Measurements from ENCODE around the gene RLN3. TPM values are rescaled to one million over a fixed set of nuclear protein-coding genes. Genes with fewer than 3 reads are reported as not detected.

Gene RLN3
- total and polyA plus RNA-seq, 4 experiments from 2014 or later, result 0.41 TPM; not detected in 3

GRCh38 chr19:13981467-13981866, 46.5 kb upstream of the RLN3 start:
- H3K9me3 Mint-ChIP-seq, result peaks cover 0 to 1% (median 0%) of the 10 kb centered on the region in 8 donors
- H3K36me3 Mint-ChIP-seq, result peaks cover 0 to 4% of the 10 kb centered on the region in 2 donors
- no peak overlapping the region for H3K27ac ChIP-seq (ENCODE audit: low read depth, low read length)
- peaks cover 16 to 63% (median 35%) of the 10 kb centered on the region in 4 donors for H3K4me1 Mint-ChIP-seq
- ChIA-PET POLR2A (ENCODE audit: partially characterized antibody) (interaction anchor here (0.8 to 10.0 kb wide), 5 partner anchors 19 to 51 kb away, joined by 3 to 117 read pairs (median 3); partner anchors contain the start of genes DCAF15 and IL27RA), CTCF (ENCODE audit: partially characterized antibody) (interaction anchor here (1.1 kb wide), 1 partner anchor 50 kb away, joined by 3 read pairs; the partner anchor contains the start of gene IL27RA)
- H3K9me3 ChIP-seq (ENCODE audit: control insufficient read depth in 1 of 2, low read length in 2 of 2), result no peaks in the 10 kb centered on the region
- no peaks in the 10 kb centered on the region for H3K36me3 ChIP-seq (ENCODE audit: insufficient read depth, low read length)
- H3K4me3 Mint-ChIP-seq, result peak overlapping the region in 1 of 8 donors; percentile 22
- H3K27me3 ChIP-seq (ENCODE audit: insufficient read depth, low read length), result no peaks in the 10 kb centered on the region
- H3K4me1 ChIP-seq (ENCODE audit: insufficient read depth, low read length), result peaks cover 48% of the 10 kb centered on the region
- no peak overlapping the region for H3K4me3 ChIP-seq (ENCODE audit: low read length in 2 of 2)
- H3K27ac Mint-ChIP-seq, result peak overlapping the region in 3 of 7 donors; percentile 70 to 98 (median 78)
- H3K27me3 Mint-ChIP-seq, result no peaks in the 10 kb centered on the region
- intact Hi-C loops (cut with micrococcal nuclease), result no loop called here
- no peak for DNase-seq

- peaks cover 0 to 2% of the 10 kb centered on the region in 2 donors for H3K36me3 Mint-ChIP-seq
Measured at GRCh38 chr19:13981988-13982501, 45.9 kb upstream of the RLN3 start.

GRCh38 chr19:13982773-13983172, 45.2 kb upstream of the RLN3 start:
- H3K36me3 Mint-ChIP-seq, result peaks cover 0 to 2% of the 10 kb centered on the region in 2 donors
- H3K27me3 Mint-ChIP-seq, result no peaks in the 10 kb centered on the region
- peak overlapping the region in 7 of 8 donors; percentile 46 to 74 (median 55) for H3K4me3 Mint-ChIP-seq
- no peak for DNase-seq
- Histone ChIP-seq H3K4me1 (ENCODE audit: insufficient read depth, low read length) (peaks cover 61% of the 10 kb centered on the region), H3K27me3 (ENCODE audit: insufficient read depth, low read length) (no peaks in the 10 kb centered on the region), H3K36me3 (ENCODE audit: insufficient read depth, low read length) (no peaks in the 10 kb centered on the region), H3K4me3 (ENCODE audit: low read length in 2 of 2) (no peak overlapping the region), H3K9me3 (ENCODE audit: control insufficient read depth in 1 of 2, low read length in 2 of 2) (no peaks in the 10 kb centered on the region), H3K27ac (ENCODE audit: low read depth, low read length) (peak overlapping the region; percentile 50)
- intact Hi-C loops (cut with micrococcal nuclease), result no loop called here
- POLR2A ChIA-PET (ENCODE audit: partially characterized antibody), result interaction anchor here (0.6 to 10.0 kb wide), 9 partner anchors 14 to 60 kb away, joined by 3 to 117 read pairs (median 5); partner anchors contain the start of genes DCAF15, IL27RA and RFX1
- H3K9me3 Mint-ChIP-seq, result no peaks in the 10 kb centered on the region
- CTCF ChIA-PET (ENCODE audit: partially characterized antibody), result interaction anchor here (0.5 to 1.2 kb wide), 3 partner anchors 43 to 65 kb away, joined by 3 to 5 read pairs (median 4); partner anchors contain the start of gene IL27RA
- peaks cover 19 to 76% (median 45%) of the 10 kb centered on the region in 4 donors for H3K4me1 Mint-ChIP-seq
- peak overlapping the region; percentile 78 to 98 (median 87) for H3K27ac Mint-ChIP-seq

More at GRCh38 chr19:13981988-13982501, 45.9 kb upstream of the RLN3 start:
- Mint-ChIP-seq H3K27me3 (no peaks in the 10 kb centered on the region), H3K4me3 (peak overlapping the region in 3 of 8 donors; percentile 34 to 62 (median 49)), H3K27ac (peak overlapping the region in 5 of 7 donors; percentile 52 to 98 (median 84)), H3K9me3 (no peaks in the 10 kb centered on the region), H3K4me1 (peaks cover 19 to 69% (median 39%) of the 10 kb centered on the region in 4 donors)
- CTCF ChIA-PET (ENCODE audit: partially characterized antibody), result interaction anchor here (0.5 to 1.2 kb wide), 3 partner anchors 43 to 66 kb away, joined by 3 to 5 read pairs (median 4); partner anchors contain the start of gene IL27RA
- no peak overlapping the region for H3K27ac ChIP-seq (ENCODE audit: low read depth, low read length)
- POLR2A ChIA-PET (ENCODE audit: partially characterized antibody), result interaction anchor here (0.7 to 10.0 kb wide), 9 partner anchors 14 to 50 kb away, joined by 3 to 117 read pairs (median 5); partner anchors contain the start of genes DCAF15, IL27RA and RFX1
- H3K36me3 ChIP-seq (ENCODE audit: insufficient read depth, low read length), result no peaks in the 10 kb centered on the region
- H3K9me3 ChIP-seq (ENCODE audit: control insufficient read depth in 1 of 2, low read length in 2 of 2), result no peaks in the 10 kb centered on the region
- no peak for DNase-seq
- no peak overlapping the region for H3K4me3 ChIP-seq (ENCODE audit: low read length in 2 of 2)
- H3K4me1 ChIP-seq (ENCODE audit: insufficient read depth, low read length), result peaks cover 54% of the 10 kb centered on the region
- no peaks in the 10 kb centered on the region for H3K27me3 ChIP-seq (ENCODE audit: insufficient read depth, low read length)
- intact Hi-C loops (cut with micrococcal nuclease), result no loop called here

- Mint-ChIP-seq H3K4me3 (peak overlapping the region; percentile 46 to 74 (median 58)), H3K36me3 (peaks cover 0 to 2% of the 10 kb centered on the region in 2 donors), H3K4me1 (peaks cover 19 to 78% (median 45%) of the 10 kb centered on the region in 4 donors), H3K27ac (peak overlapping the region; percentile 78 to 98 (median 87)), H3K9me3 (no peaks in the 10 kb centered on the region), H3K27me3 (no peaks in the 10 kb centered on the region)
- Histone ChIP-seq H3K27me3 (ENCODE audit: insufficient read depth, low read length) (no peaks in the 10 kb centered on the region), H3K36me3 (ENCODE audit: insufficient read depth, low read length) (no peaks in the 10 kb centered on the region), H3K4me1 (ENCODE audit: insufficient read depth, low read length) (peaks cover 67% of the 10 kb centered on the region), H3K4me3 (ENCODE audit: low read length in 2 of 2) (no peak overlapping the region), H3K27ac (ENCODE audit: low read depth, low read length) (peak overlapping the region; percentile 50), H3K9me3 (ENCODE audit: control insufficient read depth in 1 of 2, low read length in 2 of 2) (no peaks in the 10 kb centered on the region)
- peak; percentile 42 to 67 (median 52) for DNase-seq
- ChIA-PET CTCF (ENCODE audit: partially characterized antibody) (interaction anchor here (1.2 kb wide), 1 partner anchor 48 kb away, joined by 3 read pairs; the partner anchor contains the start of gene IL27RA), POLR2A (ENCODE audit: partially characterized antibody) (interaction anchor here (0.6 to 10.0 kb wide), 6 partner anchors 13 to 59 kb away, joined by 3 to 117 read pairs (median 11); partner anchors contain the start of genes IL27RA and RFX1)
- intact Hi-C loops (cut with micrococcal nuclease), result no loop called here
Measured at GRCh38 chr19:13983213-13983889, 44.6 kb upstream of the RLN3 start.

- Mint-ChIP-seq H3K9me3 (no peaks in the 10 kb centered on the region), H3K4me1 (peaks cover 23 to 86% (median 52%) of the 10 kb centered on the region in 4 donors), H3K4me3 (peak overlapping the region in 2 of 8 donors; percentile 29 to 93), H3K27ac (peak overlapping the region; percentile 95 to 100 (median 98)), H3K36me3 (peaks cover 8% of the 10 kb centered on the region in 2 donors), H3K27me3 (no peaks in the 10 kb centered on the region)
- Histone ChIP-seq H3K27ac (ENCODE audit: low read depth, low read length) (peak overlapping the region; percentile 95), H3K4me1 (ENCODE audit: insufficient read depth, low read length) (peaks cover 75% of the 10 kb centered on the region), H3K27me3 (ENCODE audit: insufficient read depth, low read length) (no peaks in the 10 kb centered on the region), H3K36me3 (ENCODE audit: insufficient read depth, low read length) (no peaks in the 10 kb centered on the region), H3K4me3 (ENCODE audit: low read length in 2 of 2) (no peak overlapping the region), H3K9me3 (ENCODE audit: control insufficient read depth in 1 of 2, low read length in 2 of 2) (no peaks in the 10 kb centered on the region)
- ChIA-PET POLR2A (ENCODE audit: partially characterized antibody) (interaction anchor here (0.7 to 10.0 kb wide), 5 partner anchors 12 to 48 kb away, joined by 3 to 117 read pairs (median 14); partner anchors contain the start of genes IL27RA and RFX1), CTCF (ENCODE audit: partially characterized antibody) (interaction anchor here (1.2 to 6.7 kb wide), 4 partner anchors 18 to 64 kb away, joined by 3 to 43 read pairs (median 3); partner anchors contain the start of gene IL27RA)
- DNase-seq, result no peak
- intact Hi-C loops (cut with micrococcal nuclease), result no loop called here
Measured at GRCh38 chr19:13984186-13984585, 43.8 kb upstream of the RLN3 start.

- Histone ChIP-seq H3K36me3 (ENCODE audit: insufficient read depth, low read length) (no peaks in the 10 kb centered on the region), H3K27me3 (ENCODE audit: insufficient read depth, low read length) (no peaks in the 10 kb centered on the region), H3K4me3 (ENCODE audit: low read length in 2 of 2) (no peak overlapping the region), H3K4me1 (ENCODE audit: insufficient read depth, low read length) (peaks cover 84% of the 10 kb centered on the region), H3K9me3 (ENCODE audit: control insufficient read depth in 1 of 2, low read length in 2 of 2) (no peaks in the 10 kb centered on the region), H3K27ac (ENCODE audit: low read depth, low read length) (peak overlapping the region; percentile 95)
- peak overlapping the region; percentile 95 to 100 (median 98) for H3K27ac Mint-ChIP-seq
- CTCF ChIA-PET (ENCODE audit: partially characterized antibody), result interaction anchor here (0.8 to 6.7 kb wide), 7 partner anchors 17 to 74 kb away, joined by 3 to 43 read pairs (median 3); partner anchors contain the start of gene IL27RA
- peak in 4 of 5 donors; percentile 33 to 69 (median 40) for DNase-seq
- peaks cover 31 to 88% (median 61%) of the 10 kb centered on the region in 4 donors for H3K4me1 Mint-ChIP-seq
- no peaks in the 10 kb centered on the region for H3K9me3 Mint-ChIP-seq
- H3K36me3 Mint-ChIP-seq, result peaks cover 15 to 17% of the 10 kb centered on the region in 2 donors
- POLR2A ChIA-PET (ENCODE audit: partially characterized antibody), result interaction anchor here (0.6 to 10.0 kb wide), 18 partner anchors 8 to 237 kb away, joined by 3 to 200 read pairs (median 4); partner anchors contain the start of genes DCAF15, IL27RA and RFX1
- peak overlapping the region; percentile 30 to 93 (median 70) for H3K4me3 Mint-ChIP-seq
- intact Hi-C loops (cut with micrococcal nuclease), result no loop called here
- no peaks in the 10 kb centered on the region for H3K27me3 Mint-ChIP-seq
Measured at GRCh38 chr19:13984875-13985741, 42.8 kb upstream of the RLN3 start.

Measured in CD4-positive, alpha-beta memory T cell (primary cell).